Astrocyte of the hippocampus (primary cell): Measurements from ENCODE around the gene CD6.
A peak's percentile ranks its signal among the peaks of the same experiment; 100 is the strongest.

Experiments used
- DNase-seq: peaks from one replicate; pipeline ENCODE4 v3.0.0; 2011; ENCODE audit warnings: low read depth, low spot score

CD6 gene

DNA sequence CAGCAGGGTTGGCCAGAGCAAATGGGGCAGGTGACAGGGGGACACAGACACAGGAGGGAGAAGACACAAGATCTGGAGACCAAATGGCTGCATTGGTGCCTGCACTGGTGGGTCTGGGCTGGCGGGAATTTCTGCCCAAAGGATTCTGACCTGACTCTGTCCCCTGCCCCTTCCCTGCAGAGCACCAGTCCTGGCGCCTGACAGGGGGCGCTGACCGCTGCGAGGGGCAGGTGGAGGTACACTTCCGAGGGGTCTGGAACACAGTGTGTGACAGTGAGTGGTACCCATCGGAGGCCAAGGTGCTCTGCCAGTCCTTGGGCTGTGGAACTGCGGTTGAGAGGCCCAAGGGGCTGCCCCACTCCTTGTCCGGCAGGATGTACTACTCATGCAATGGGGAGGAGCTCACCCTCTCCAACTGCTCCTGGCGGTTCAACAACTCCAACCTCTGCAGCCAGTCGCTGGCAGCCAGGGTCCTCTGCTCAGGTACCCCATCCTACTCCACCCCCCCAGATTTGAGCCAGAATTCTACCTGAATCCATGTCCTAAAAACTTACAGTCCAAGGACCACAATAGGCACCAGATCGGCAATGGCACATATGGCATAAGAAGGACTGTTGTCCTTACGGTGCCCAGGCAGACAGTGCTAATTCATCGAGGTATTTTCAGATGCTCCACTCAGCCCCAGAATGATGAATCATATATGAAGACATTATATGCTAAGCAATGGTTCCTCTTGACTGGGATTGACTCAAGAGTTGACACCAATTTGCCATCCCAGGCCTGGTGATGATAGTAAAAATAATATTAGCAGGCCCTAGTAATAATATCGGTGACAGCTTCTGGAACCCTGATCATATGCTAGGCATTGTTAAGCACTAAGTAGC lies 38.2 kb downstream of the CD6 start:
- DNase-seq: no peak

DNA sequence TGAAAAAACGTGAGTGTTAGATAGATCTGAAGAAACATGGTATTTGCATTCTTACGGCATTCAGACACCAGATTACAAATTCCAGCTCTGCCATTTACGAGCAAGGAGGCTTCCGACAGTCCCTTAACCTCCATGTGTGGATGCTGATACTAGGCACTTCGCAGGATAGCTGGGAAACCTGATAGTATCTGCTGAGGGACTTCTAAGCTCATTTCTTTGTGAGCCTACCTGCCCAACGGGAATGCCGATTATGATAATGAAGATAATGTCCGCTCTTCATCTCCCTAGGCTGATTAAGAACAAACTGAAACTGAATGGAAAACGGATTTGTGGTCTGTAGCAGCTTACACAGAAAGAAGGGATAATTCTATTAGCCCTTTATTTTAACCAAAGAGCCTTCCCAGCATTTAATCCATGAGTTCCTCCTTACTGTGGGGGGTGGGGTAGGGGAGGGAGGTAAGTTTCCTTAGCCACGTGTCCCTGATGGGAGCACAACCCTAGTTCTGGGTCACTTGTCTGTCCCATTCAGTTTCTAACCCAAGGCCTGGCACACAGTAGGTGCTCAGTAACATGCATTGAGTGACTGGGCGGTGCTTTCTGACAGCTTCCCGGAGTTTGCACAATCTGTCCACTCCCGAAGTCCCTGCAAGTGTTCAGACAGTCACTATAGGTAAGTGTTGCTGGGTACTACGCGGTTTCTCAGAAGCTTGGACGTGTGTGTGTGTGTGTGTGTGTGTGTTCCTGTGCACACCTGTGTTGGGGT lies 39.2 kb downstream of the CD6 start:
- DNase-seq: no peak

DNA sequence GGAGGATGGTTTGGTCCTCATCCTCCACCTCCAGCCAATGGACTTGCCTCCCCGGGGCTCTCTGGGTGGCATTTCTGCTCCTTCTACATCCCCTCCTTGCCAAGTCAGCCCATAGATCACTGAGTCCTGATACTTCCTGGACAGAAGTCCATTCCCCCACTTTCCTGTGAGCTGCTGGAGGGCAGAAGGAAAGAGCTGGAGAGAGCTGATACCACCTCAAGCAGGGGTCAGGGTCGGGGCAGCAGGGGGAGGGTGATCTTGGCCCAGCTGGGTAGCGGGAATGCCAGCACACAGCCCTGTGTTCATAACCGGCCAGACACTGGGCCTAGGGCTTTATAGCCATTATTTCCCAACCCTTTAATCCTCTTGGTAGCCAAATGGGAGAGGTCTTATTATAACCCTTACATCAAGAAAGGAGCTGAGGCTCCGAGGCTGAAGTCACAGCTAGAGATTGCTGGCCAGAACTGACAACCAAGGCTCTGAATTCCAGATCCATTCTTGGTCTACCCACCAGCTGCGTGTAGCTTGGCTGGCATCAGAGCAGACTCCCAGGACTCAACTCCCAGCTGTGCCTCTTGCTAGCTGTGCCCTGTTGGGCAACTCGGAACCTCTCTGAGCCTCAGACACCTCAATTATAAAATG lies 39.9 kb downstream of the CD6 start:
- DNase-seq: no peak

DNA sequence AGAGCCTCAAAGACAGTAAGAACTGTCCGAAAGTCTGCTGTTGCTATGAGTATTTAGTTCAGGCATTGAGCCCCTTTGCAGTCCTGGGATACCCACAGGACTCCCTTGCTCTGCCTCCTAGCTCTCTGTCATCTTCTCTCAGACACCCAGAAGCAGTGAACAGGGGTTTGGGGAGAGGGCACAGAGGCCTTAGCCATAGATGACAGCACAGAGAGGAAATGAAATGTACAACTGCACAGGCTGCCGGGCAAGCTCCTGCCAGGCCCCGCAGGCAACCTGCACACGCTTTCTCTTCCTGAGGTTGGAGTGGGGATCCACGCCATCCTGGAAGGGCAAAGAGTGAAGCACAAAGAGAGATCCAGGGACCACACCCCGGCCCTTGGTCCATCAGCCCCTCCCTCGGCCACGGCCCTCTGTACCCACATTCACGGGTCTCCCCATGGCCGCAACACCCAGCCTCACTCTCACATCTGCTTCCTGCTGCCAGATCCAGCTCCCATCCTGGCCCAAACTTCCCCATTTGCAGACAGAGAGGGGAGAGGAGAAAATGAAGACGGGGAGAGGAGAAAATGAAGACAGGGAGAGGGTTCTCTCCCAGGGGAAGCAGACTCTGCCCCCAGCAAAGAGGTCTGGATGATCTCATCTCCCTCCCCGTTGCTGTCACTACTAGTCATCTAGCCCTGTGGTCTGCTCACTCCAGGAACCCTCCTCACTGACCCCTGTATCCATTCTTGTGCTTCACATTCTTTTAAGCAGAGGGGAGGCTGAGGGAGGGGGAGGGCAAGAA lies 40.7 kb downstream of the CD6 start:
- DNase-seq: peak; percentile 61

DNA sequence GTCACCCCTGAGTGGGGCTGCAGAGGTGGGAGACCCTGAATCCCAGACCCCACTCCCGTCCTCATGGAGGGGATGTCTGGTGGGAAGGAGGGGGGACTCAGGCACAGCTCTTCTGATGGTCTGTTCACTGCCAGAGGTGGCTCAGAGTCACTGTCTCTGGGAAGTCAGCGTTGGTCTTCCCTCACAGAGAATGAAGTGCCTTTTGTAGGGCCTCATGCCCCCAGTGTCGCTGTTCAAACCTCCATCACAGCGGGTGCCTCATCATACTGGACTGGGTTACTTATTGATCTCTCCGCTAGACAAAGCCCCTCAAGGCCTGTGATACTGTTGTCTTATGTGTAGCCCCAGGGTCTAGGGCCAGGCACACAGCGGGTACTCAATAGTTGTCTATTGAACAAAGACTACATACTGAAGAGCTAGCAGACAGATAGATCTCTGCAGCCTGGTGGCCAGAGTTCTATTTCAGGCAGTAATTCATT lies 41.3 kb downstream of the CD6 start:
- DNase-seq: no peak

DNA sequence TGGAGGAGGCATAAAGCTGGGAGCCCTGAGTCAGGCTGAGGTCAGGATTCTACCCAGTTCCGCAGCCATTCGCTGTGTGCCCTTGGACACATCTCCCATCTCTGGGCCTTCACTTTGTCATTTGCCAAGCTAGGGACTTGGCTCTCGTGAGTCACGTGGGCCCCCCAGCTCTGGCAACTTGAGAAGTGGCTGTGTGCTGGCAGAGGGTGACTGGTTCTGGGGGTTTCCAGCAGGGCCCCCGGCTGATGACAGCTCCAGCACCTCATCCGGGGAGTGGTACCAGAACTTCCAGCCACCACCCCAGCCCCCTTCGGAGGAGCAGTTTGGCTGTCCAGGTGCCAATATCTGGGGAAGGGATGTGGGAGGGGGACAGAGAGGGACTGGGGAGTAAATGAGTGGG lies 46.6 kb downstream of the CD6 start:
- no peak for DNase-seq

DNA sequence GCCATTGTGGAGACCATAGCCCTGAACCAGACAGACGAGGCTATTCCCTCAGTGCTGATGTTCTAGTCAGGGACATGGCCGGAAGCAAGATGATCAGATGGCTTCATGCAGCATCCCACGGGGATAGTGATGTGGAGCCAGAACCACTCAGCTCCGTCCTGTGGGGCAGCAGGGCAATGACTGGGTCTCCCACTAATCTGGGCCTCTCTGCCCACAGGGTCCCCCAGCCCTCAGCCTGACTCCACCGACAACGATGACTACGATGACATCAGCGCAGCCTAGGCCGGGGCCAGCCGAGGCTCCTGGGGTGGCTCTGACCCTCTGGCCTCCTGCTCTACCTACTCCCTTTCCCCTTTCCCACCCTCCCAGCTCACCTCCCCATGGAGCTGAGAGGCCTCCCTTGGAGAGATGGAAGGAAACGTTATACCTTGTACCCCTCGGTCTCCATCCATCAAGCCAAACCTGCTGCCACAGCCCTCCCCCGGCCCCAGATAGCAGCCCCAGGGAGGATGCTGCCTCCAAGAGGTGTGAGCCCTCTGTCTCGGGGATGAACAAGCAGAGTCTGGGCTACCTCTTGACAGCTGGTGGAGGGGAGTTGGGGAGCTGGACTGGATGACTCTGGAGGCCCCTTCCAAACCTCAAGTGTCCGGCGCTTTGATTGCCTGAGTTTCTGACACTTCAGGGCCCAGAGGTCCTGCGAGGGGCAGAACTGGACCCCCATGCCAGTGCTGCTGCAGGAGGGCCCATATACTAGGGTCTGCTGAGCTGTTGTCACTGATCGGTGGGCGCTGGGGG lies 47.8 kb downstream of the CD6 start:
- DNase-seq: no peak

DNA sequence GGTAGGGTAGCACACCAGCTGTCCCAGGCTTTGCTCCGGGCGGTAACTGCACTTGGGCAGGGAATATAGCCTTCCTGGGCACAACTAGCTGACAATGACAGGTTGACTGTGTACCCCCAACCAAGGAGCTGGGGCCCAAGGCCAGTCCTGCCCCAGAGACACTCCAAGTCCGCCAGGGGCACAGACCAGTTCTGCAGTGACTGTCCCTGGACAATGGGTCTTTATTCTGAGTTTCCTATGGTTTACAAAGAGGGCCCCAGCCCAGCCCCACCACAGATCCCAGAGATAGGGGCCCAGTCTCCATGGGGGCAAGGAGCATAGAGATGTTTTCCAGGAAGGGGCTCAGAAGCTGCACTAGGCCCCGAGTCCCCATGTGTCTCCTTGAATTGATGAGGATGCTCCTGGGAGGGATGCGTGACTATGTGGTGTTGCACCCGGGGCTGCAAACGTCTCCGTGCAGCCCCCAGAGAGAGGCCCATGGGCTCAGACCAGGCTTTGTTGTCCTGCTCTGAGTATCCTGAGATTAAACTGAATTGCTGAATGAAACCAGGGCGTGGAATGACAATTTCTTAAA lies 48.4 kb downstream of the CD6 start:
- no peak for DNase-seq

DNA sequence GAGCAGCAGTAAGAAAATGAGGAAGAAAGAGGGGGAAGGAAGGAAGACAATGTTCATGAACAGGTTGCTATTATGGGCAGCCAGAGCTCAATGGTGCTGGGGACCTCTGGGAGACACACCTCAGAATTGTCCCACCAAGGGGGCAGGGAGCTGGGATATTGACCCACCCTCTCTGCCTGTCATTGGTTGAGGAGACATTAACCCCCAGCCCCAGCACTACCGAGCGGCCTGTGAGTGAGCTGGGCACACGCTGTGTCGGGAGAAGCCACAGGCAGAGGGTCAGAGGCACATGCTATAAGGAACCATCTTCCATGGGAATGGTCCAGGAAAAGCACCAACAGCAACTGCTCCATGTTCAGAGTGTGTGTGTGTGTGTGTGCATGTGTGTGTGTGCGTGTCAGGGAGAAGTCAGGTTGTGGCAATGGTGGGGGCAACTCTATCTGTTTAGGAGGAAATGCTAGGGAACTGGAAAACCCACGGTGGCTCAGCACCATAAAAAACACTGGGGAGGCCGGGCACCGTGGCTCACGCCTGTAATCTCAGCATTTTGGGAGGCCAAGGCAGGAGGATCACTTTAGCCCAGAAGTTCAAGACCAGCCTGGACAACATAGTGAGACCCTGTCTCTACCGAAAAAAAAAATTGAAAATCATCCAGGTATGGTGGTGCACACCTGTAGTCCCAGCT lies 49.2 kb downstream of the CD6 start:
- DNase-seq: no peak

DNA sequence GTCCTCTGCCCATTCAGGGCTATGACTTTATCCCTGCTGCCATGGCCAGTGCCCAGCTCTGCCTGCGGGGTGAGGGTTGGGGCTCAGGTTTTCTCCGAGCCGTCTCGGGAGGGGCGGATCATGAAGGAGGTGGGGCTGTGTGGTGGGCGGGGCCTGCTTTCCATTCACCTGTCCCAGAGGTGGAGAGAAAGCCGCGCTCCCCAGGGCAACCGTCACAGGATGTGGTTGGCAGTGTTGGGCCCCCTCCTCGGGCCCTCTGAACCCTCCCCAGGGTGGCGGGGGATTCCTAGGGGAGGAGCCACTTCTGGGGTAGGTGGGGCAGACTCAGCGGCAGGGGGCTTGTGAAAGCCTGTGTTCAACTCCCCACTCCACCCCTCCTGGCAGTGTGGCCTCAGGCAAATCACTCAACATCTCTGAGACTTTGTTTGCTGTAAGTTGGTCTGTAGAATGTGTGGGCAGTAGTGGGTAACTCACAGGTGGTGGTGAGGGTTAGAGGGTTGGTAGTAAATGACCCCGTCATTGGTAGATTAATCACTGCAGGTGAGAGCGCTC lies 50.3 kb downstream of the CD6 start:
- DNase-seq: no peak

DNA sequence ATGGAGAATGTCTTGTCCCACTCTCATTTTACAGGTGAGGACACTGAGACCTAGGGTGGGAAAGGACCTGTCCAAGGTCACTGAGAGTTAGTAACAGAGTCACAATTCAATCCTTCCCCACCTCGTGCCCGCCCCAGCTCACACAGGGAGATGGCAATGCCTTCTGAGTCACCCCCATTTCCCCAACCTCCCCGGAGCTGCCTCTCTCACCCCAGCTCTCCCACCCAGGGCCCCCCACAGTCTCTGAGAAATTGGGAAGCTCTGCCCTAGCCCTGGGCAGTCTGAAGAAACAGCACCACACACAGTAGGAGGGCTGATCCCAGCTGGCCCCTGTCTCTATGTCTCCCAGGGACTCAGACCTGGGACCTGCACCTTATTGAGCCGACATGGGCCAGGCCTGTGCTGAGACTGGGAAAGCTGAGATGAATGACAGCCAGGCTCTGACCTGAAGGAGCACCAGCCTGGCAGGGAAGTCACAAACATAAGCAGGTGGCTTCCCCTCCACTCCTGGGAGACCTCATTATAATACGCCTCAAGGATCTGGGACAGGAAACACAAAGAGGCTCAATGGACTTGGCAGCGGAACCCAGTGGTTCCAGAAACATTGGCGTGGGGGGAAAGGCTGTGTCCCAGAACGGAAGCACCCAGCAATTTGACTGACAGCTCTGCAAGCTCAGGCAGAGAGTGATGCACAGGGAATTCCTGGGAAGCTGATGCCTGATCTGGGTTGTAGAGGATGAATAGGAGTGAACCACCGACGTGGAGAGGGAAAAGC lies 51.0 kb downstream of the CD6 start:
- no peak for DNase-seq

DNA sequence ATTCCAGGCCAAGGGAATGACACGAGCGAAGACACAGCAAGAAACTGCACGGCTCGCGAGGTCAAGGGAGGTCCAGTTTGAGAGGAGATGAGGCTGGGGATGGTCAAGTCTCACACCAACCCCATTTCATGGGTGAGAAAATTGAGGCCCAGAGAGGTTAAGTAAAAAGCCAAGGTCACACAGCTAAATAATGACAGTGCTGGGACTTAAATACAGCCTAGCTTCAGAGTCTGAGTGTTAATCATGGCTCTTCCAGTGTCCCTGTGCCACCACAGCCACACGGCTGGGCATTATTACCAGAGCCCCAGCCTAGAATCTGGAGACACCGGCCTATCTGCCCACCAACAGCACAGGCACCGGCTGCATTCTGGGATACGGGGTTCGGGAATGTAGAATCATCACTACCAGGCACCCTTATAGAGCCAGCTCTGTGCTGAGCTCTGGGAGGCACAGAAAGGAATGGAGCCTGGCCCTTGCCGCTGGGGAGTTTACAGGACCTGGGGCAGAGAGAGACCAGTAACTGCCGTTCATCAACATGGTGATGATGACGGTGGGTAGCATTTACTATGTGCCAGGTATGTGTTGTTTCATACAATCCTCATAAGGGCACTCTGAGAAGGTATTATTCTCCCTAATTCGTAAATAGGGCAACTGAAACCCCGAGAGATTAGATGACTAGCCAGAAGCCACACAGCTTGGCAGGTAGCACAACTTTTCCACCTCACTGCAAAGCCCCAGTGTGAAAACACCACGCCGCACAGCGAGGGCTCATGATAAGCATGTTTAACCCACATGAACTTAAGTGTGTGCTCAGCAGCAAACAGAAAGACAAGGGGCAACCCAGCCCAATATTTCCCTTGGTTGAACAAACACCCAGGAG lies 51.8 kb downstream of the CD6 start:
- DNase-seq: no peak

DNA sequence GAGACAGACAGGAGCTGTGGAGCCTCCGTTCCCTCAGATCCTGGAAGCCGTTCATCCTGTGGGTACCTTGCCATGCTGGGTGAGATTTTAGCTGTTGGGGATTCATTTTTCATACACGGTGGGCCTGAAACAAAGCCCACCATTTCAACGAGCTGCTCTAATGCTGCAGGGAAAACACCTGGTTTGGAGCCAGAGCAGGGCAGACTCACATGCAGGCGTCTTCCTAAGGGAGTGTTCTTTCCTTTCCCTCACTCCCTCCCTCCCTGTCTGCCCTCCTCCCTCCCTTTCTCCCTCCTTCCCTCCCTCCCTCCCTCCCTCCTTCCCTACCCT lies 52.5 kb downstream of the CD6 start:
- no peak for DNase-seq

DNA sequence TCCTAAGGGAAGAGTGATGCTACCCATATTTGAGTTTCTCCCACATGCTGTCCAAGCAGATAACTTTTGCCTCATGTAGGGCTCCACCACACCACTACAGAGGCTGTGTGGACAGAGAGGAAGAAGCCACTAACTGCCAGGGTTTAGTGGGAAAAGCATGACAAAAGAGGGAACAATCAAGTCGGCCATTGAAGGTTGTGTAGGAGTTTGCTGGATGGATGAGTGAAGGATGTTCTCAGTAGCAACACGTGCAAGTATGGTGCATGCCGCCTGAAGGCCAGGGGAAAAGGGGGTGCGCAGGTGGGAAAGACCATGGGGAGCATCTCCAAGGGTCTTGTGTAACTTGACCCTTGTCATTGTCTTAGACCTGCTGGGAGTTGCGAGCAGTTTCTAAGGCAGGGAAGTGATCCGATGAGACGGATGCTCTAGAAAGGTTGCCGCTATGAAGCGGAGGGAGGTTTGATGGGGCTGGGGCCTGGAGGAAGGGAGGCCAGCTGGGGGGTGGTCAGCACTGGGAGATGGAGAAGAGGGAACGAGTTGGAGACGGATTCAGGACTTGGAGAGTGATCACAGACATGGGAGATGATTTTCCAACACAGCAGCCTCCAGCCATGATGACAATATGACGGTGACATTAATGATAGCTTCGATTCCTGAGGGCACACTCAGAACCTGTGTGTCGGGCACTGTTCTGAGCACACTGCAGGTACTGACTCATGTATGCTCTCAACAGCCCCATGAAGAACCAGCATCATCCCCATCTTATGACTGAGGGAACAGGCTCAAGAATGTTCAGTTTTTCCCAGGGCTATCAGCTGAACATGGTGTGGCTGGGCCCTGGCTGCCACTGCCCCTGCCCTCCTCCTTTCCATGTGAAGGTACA lies 53.7 kb downstream of the CD6 start:
- DNase-seq: no peak

DNA sequence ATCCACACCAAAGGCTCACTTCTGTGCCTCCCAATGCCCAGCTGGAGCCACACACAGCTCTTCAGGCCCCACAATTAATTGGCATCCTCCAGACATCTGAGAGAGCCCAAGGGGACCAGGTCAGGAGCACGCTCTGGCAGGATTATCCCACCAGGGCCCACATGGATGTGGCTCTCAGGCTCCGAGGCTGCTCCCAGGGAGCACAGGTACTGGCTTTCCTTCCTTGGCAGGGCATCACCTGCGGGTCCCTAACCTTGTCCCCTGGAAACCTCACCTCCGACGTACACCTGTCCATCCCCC lies 54.3 kb downstream of the CD6 start:
- no peak for DNase-seq

DNA sequence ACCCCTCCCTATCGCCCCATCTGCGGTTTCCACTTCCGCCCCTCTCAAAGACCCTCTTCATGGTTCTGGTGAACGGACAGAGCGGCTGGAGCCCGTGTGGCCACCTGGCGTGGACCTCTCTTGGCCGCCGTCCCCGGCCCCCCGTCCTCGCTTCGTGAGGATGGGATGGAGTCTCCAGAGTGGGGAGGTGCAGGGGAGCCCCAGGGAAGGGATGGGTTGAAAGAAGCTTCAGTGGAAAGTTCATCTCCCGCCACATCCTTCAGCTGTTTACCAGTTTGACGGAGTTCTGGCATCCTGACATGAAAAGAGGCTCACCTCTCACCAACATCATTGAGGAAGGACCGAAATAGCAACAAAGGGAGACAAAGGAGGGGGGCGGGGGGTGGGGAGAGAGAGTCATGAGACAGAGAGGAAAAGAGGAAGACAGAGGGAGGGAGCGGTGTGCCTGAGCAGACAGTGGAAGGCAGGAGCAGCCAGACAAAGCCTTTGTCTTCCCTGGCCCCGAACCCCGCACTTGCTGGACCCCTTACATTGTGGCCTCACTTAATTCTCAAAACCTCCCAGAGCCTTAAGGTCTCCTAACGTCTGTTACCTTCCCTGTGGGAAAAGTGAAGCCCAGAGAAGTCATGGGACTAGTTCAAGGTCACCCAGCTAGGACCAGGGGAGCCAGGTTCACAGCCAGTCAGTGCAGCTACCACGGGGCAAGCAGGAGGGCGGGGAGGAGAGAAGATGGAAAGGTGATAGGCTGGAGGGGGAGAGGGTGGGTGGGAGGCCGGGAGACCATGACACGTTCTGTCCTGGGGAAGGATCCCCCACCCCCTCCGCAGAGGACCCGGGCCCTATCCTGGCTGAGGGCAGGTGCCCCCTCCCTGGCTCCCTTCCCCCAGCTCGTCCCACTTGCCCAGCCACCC lies 54.9 kb downstream of the CD6 start:
- DNase-seq: no peak
